Esophagus muscularis mucosa (tissue), 4 donors: ENCODE measurements around the gene PGA3.

ENCODE experiments used
- CTCF ChIP-seq, 3 experiments: fragments of 200-600 bp in 2 of 3; fragments of 450-650 bp in 1 of 3; sonication (generic) in 2 of 3; IDR thresholded peaks; one replicate each; pipeline ENCODE4 v1.5.1; 2017 to 2019; ENCODE audit warnings: antibody characterized with exemption in 3 of 3, mild to moderate bottlenecking in 2 of 3, moderate library complexity in 1 of 3
- EP300 ChIP-seq: sonication (generic); formaldehyde crosslinking; IDR thresholded peaks from one replicate; pipeline ENCODE4 v1.6.1; 2017; ENCODE audit warnings: antibody characterized with exemption
- POLR2A ChIP-seq: fragments of 450-650 bp; IDR thresholded peaks from one replicate; pipeline ENCODE4 v1.6.1; 2017; ENCODE audit warnings: antibody characterized with exemption, moderate library complexity, mild to moderate bottlenecking, low read depth

- no peak for TF ChIP-seq POLR2A
- no peak for TF ChIP-seq CTCF (IDR thresholded peaks at IDR 0.05)
- TF ChIP-seq EP300: no peak
These were observed 47.6 kb upstream of the PGA3 start for GRCh38 chr11:61155741-61156140.
